Measurements from ENCODE around the gene TBC1D13. TPM values are rescaled to one million over a fixed set of nuclear protein-coding genes. Genes with fewer than 3 reads are reported as not detected.
A peak's percentile ranks its signal among the peaks of the same experiment; 100 is the strongest.

TBC1D13 gene
- total and polyA plus RNA-seq, 10 of the 15 experiments (the other 5 are each of a cell fraction or from before 2014, with no cell fraction given), result 3.0 to 23.1 (median 16.5) TPM

DNA sequence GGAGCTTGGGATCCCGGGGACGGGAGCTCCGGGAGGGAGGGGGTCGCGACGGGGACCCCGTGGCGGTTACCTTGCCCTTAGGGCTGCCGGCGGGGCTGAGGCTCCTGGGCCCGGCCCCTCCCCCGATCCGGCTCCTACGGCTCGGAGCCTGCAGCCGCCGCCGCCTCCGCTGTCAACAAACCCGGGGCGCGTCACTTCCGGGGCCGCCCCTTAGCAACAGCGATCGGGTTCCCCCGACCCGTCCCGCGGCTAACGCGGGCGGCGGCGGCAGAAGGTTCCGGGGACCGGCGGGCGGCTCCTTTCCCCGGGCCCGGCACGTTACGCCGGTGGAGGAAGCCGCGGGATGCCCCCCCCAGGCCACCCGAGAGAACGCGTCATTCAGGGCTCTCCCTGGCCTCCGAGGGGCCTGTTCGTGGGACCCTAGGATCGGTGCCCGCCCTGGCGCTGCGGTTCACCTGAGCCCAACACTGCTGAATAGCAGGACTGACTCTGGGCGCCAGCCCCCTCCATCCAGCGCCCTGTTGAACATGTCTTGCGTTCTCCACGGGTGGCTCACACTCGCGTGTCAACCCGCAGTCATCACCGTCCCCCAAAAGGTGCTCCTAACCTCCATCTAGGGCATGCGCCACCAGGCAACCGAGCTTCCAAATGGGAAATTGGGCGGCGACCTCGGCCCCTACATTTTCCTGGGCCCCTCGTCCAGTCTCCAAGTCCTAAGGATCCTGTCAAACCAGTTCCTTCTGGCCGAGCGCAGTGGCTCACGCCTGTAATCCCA, 15.1 kb upstream of the TBC1D13 start, which contains the start of gene ZER1 (continued):
- TF ChIP-seq ZNF592 (IDR thresholded peaks at IDR 0.05) (no peak), TCF7 (IDR thresholded peaks at IDR 0.05; ENCODE audit: borderline replicate concordance) (no peak), MXI1 (IDR thresholded peaks at IDR 0.05; ENCODE audit: low read depth, low read length) (no peak; the same call in 1 of the 2 replicates), MLLT1 (IDR thresholded peaks at IDR 0.05) (no peak), ZZZ3 (IDR thresholded peaks at IDR 0.05; ENCODE audit: control insufficient read depth, insufficient read length, low read depth) (no peak), GATAD2B (conservative IDR thresholded peaks at IDR 0.05; ENCODE audit: low read depth) (peak; percentile 95), EZH2 (IDR thresholded peaks at IDR 0.05; ENCODE audit: borderline replicate concordance, control insufficient read depth, low read depth, low read length) (no peak), STAT1 (conservative IDR thresholded peaks at IDR 0.05) (peak; percentile 89), NR2C2 (IDR thresholded peaks at IDR 0.05; ENCODE audit: borderline replicate concordance, control insufficient read depth, insufficient read length, low read depth) (no peak), ZNF217 (IDR thresholded peaks at IDR 0.05) (no peak), RBBP5 (conservative IDR thresholded peaks at IDR 0.05) (no peak), HDAC2 (IDR thresholded peaks at IDR 0.05) (no peak), SMAD5 (IDR thresholded peaks at IDR 0.05; ENCODE audit: low read depth) (no peak; the same call in 1 of the 2 replicates), BACH1 (IDR thresholded peaks at IDR 0.05; ENCODE audit: borderline replicate concordance) (peak; percentile 91), IRF5 (IDR thresholded peaks at IDR 0.05; ENCODE audit: borderline replicate concordance) (no peak), NBN (IDR thresholded peaks at IDR 0.05) (0 out of 2 replicates have a peak, but pooled peaks have one; percentile 28)
- TF ChIP-seq, protein P1, sequence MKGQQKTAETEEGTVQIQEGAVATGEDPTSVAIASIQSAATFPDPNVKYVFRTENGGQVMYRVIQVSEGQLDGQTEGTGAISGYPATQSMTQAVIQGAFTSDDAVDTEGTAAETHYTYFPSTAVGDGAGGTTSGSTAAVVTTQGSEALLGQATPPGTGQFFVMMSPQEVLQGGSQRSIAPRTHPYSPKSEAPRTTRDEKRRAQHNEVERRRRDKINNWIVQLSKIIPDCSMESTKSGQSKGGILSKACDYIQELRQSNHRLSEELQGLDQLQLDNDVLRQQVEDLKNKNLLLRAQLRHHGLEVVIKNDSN (IDR thresholded peaks at IDR 0.05; ENCODE audit: borderline replicate concordance, extremely low read length, insufficient read depth, low read depth, low read length), result peak; percentile 45
- TF ChIP-seq, protein P2, sequence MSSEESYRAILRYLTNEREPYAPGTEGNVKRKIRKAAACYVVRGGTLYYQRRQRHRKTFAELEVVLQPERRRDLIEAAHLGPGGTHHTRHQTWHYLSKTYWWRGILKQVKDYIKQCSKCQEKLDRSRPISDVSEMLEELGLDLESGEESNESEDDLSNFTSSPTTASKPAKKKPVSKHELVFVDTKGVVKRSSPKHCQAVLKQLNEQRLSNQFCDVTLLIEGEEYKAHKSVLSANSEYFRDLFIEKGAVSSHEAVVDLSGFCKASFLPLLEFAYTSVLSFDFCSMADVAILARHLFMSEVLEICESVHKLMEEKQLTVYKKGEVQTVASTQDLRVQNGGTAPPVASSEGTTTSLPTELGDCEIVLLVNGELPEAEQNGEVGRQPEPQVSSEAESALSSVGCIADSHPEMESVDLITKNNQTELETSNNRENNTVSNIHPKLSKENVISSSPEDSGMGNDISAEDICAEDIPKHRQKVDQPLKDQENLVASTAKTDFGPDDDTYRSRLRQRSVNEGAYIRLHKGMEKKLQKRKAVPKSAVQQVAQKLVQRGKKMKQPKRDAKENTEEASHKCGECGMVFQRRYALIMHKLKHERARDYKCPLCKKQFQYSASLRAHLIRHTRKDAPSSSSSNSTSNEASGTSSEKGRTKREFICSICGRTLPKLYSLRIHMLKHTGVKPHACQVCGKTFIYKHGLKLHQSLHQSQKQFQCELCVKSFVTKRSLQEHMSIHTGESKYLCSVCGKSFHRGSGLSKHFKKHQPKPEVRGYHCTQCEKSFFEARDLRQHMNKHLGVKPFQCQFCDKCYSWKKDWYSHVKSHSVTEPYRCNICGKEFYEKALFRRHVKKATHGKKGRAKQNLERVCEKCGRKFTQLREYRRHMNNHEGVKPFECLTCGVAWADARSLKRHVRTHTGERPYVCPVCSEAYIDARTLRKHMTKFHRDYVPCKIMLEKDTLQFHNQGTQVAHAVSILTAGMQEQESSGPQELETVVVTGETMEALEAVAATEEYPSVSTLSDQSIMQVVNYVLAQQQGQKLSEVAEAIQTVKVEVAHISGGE (CRISPR knock-in tag; IDR thresholded peaks at IDR 0.05), result peak; percentile 97
